ENCODE measurements around the gene UNC5CL.

The UNC5CL gene

GRCh38 chr6:41071923-41072835, 33.2 kb upstream of the UNC5CL start, which contains the start of gene OARD1:
TSS of gene OARD1 (minus strand) at chr6:41072356. CDS start at chr6:41071634, 722 bp downstream.
- DNase-seq (ENCODE audit: low read depth): peak; percentile 96
- TF ChIP-seq, protein P1, sequence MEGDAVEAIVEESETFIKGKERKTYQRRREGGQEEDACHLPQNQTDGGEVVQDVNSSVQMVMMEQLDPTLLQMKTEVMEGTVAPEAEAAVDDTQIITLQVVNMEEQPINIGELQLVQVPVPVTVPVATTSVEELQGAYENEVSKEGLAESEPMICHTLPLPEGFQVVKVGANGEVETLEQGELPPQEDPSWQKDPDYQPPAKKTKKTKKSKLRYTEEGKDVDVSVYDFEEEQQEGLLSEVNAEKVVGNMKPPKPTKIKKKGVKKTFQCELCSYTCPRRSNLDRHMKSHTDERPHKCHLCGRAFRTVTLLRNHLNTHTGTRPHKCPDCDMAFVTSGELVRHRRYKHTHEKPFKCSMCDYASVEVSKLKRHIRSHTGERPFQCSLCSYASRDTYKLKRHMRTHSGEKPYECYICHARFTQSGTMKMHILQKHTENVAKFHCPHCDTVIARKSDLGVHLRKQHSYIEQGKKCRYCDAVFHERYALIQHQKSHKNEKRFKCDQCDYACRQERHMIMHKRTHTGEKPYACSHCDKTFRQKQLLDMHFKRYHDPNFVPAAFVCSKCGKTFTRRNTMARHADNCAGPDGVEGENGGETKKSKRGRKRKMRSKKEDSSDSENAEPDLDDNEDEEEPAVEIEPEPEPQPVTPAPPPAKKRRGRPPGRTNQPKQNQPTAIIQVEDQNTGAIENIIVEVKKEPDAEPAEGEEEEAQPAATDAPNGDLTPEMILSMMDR (conservative IDR thresholded peaks at IDR 0.05; ENCODE audit: low read depth, low read length): no peak

GRCh38 chr6:41071501-41071922, 32.5 kb upstream of the UNC5CL start:
- no peak for DNase-seq (ENCODE audit: low read depth)
- peak overlapping the region; percentile 86 for H3K4me3 ChIP-seq (ENCODE audit: low read length)
- TF ChIP-seq, protein P1 (conservative IDR thresholded peaks at IDR 0.05; ENCODE audit: low read depth, low read length): no peak

More at GRCh38 chr6:41071923-41072835, 33.2 kb upstream of the UNC5CL start, which contains the start of gene OARD1:
- peak within 1 kb of the TSS; percentile 86 for H3K4me3 ChIP-seq (ENCODE audit: low read length)

- H3K4me3 ChIP-seq (ENCODE audit: low read length): no peak overlapping the region
- peak; percentile 37 for DNase-seq (ENCODE audit: low read depth)
- TF ChIP-seq, protein P1 (conservative IDR thresholded peaks at IDR 0.05; ENCODE audit: low read depth, low read length): peak; percentile 85
These were observed 27.9 kb upstream of the UNC5CL start for GRCh38 chr6:41066867-41067304.

GRCh38 chr6:41065550-41066026, 26.6 kb upstream of the UNC5CL start:
- DNase-seq (ENCODE audit: low read depth): no peak
- TF ChIP-seq, protein P1 (conservative IDR thresholded peaks at IDR 0.05; ENCODE audit: low read depth, low read length): no peak
- H3K4me3 ChIP-seq (ENCODE audit: low read length): no peak overlapping the region

- DNase-seq (ENCODE audit: low read depth): no peak
- no peak overlapping the region for H3K4me3 ChIP-seq (ENCODE audit: low read length)
- TF ChIP-seq, protein P1 (conservative IDR thresholded peaks at IDR 0.05; ENCODE audit: low read depth, low read length): no peak
These were observed 25.8 kb upstream of the UNC5CL start for GRCh38 chr6:41064841-41065240.

GRCh38 chr6:41063884-41064285, 24.9 kb upstream of the UNC5CL start:
- DNase-seq (ENCODE audit: low read depth): no peak
- TF ChIP-seq, protein P1 (conservative IDR thresholded peaks at IDR 0.05; ENCODE audit: low read depth, low read length): no peak
- no peak overlapping the region for H3K4me3 ChIP-seq (ENCODE audit: low read length)

Measured in retinal pigment epithelial cell (primary cell).